Ascending aorta (tissue), 2 donors: Measurements from ENCODE around the gene KRAS. TPM values are rescaled to one million over a fixed set of nuclear protein-coding genes. Genes with fewer than 3 reads are reported as not detected.

Experiments
- DNase-seq, 2 donors: peaks; one replicate each; pipeline ENCODE4 v3.0.0-alpha.2; 2019; ENCODE audit warnings: low spot score in 2 of 2
- H3K27ac ChIP-seq, 2 donors: fragments of 200-600 bp; sonication (generic); one replicate each; pipeline ENCODE4 v1.5.1; 2016 to 2017; ENCODE audit warnings: mild to moderate bottlenecking in 1 of 2
- H3K27me3 ChIP-seq: fragments of 200-600 bp; sonication (generic); one replicate; pipeline ENCODE4 v1.5.1; 2017
- H3K36me3 ChIP-seq, 2 donors: fragments of 200-600 bp; sonication (generic); one replicate each; pipeline ENCODE4 v1.5.1; 2016
- H3K4me1 ChIP-seq, 2 donors: fragments of 200-600 bp; sonication (generic); one replicate each; pipeline ENCODE4 v1.5.1; 2016 to 2017; ENCODE audit warnings: mild to moderate bottlenecking in 1 of 2
- H3K4me3 ChIP-seq, 2 donors: fragments of 200-600 bp; sonication (generic); one replicate each; pipeline ENCODE4 v1.5.1; 2016 to 2017; ENCODE audit warnings: mild to moderate bottlenecking in 1 of 2
- H3K9me3 ChIP-seq, 2 donors: fragments of 200-600 bp; sonication (generic); one replicate each; pipeline ENCODE4 v1.5.1; 2016
- CTCF ChIP-seq, 3 experiments: fragments of 200-600 bp in 2 of 3; fragments of 450-650 bp in 1 of 3; sonication (generic) in 2 of 3; IDR thresholded peaks; one replicate each; pipeline ENCODE4 v1.5.1; 2016 to 2019; ENCODE audit warnings: antibody characterized with exemption in 3 of 3, mild to moderate bottlenecking in 1 of 3, moderate library complexity in 1 of 3
- intact Hi-C: fragments of 100-400 bp; cut with DNase I; formaldehyde crosslinking; loops from one replicate; pipeline ENCODE4 v1.15.1; 2023
- total RNA-seq: library from RNA; depleted of rRNA; stranded (reverse); fragments of >200 nt; gene quantifications from one replicate; pipeline ENCODE4 v1.1.0, GENCODE V29; 2016

KRAS gene
- total RNA-seq, 1 donor from 2014 or later, result 9.8 TPM

- no peaks in the 10 kb centered on the region for H3K27me3 ChIP-seq
- no peaks in the 10 kb centered on the region for H3K9me3 ChIP-seq
- DNase-seq, result peak in 1 of 2 donors; percentile 73
- H3K4me1 ChIP-seq, result peaks cover 2 to 4% of the 10 kb centered on the region in 2 donors
- intact Hi-C loops, result loop anchor here (2.0 to 10.0 kb wide), 5 partner anchors 85 to 1025 kb away; partner anchors contain the start of genes RASSF8 and SSPN
- no peak for TF ChIP-seq CTCF (IDR thresholded peaks at IDR 0.05)
- peak overlapping the region; percentile 94 to 96 for H3K27ac ChIP-seq
- peak overlapping the region; percentile 93 for H3K4me3 ChIP-seq
- H3K36me3 ChIP-seq, result no peaks in the 10 kb centered on the region
These were observed 594 bp downstream of the KRAS start for GRCh38 chr12:25249931-25250738.

DNA sequence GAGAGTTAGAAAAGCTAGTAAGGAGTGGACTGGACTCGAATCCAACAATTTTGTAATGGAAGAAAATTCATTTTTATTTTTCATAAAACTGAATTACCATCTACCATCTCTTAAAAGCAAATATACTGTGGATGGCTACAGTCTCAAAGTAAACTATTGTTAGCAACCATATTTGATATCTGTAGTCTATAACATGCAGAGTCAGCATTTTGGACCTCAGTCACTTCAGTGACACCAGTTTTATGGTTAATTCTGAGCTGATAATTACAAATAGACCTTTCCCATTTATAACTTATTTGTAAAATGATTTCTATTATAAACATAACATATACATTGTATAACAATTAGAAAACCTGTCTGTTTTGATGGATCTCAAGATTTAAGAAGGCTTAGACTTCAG, 2.0 kb downstream of the KRAS start:
- Histone ChIP-seq H3K36me3 (no peaks in the 10 kb centered on the region), H3K4me1 (peaks cover 2 to 4% of the 10 kb centered on the region in 2 donors), H3K27ac (no peak overlapping the region), H3K4me3 (peak overlapping the region in 1 of 2 donors; percentile 93), H3K27me3 (no peaks in the 10 kb centered on the region), H3K9me3 (no peaks in the 10 kb centered on the region)
- no peak for DNase-seq
- no peak for TF ChIP-seq CTCF (IDR thresholded peaks at IDR 0.05)
- intact Hi-C loops, result no loop called here

- H3K36me3 ChIP-seq, result no peaks in the 10 kb centered on the region
- no peaks in the 10 kb centered on the region for H3K9me3 ChIP-seq
- no peak for DNase-seq
- intact Hi-C loops, result no loop called here
- TF ChIP-seq CTCF (IDR thresholded peaks at IDR 0.05), result no peak
- no peak overlapping the region for H3K4me3 ChIP-seq
- H3K4me1 ChIP-seq, result peaks cover 2 to 4% of the 10 kb centered on the region in 2 donors
- H3K27me3 ChIP-seq, result no peaks in the 10 kb centered on the region
- H3K27ac ChIP-seq, result no peak overlapping the region
These were observed 2.6 kb downstream of the KRAS start for GRCh38 chr12:25248137-25248536.

- intact Hi-C loops, result no loop called here
- H3K4me3 ChIP-seq, result no peak overlapping the region
- peaks cover 2 to 4% of the 10 kb centered on the region in 2 donors for H3K4me1 ChIP-seq
- TF ChIP-seq CTCF (IDR thresholded peaks at IDR 0.05), result no peak
- H3K27me3 ChIP-seq, result no peaks in the 10 kb centered on the region
- no peaks in the 10 kb centered on the region for H3K36me3 ChIP-seq
- no peak for DNase-seq
- no peak overlapping the region for H3K27ac ChIP-seq
- H3K9me3 ChIP-seq, result no peaks in the 10 kb centered on the region
These were observed 5.2 kb downstream of the KRAS start for GRCh38 chr12:25245491-25245890.

DNA sequence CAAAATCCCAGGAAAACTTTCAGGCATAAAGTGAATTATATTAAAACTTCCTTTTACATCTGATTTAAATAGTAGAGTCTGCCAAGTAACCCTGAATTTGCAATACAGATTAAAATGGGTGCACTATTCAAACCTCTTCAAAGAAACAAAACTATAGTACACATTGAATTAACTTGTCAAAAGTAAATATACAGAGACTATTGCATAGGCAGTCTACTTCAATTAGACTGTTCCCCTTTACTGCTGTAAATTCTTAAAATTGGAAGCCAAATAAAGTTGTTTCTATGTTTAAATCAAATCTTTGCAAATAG, 7.1 kb downstream of the KRAS start:
- Histone ChIP-seq H3K9me3 (no peaks in the 10 kb centered on the region), H3K36me3 (no peaks in the 10 kb centered on the region), H3K4me3 (no peak overlapping the region), H3K4me1 (no peaks in the 10 kb centered on the region), H3K27me3 (no peaks in the 10 kb centered on the region), H3K27ac (no peak overlapping the region)
- intact Hi-C loops, result no loop called here
- no peak for DNase-seq
- TF ChIP-seq CTCF (IDR thresholded peaks at IDR 0.05), result no peak
